ENCODE data around the gene SEC24D. TPM values are rescaled to one million over a fixed set of nuclear protein-coding genes. Genes with fewer than 3 reads are reported as not detected.

SEC24D gene
- total RNA-seq, 1 experiment from 2014 or later = 28.4 TPM

DNA sequence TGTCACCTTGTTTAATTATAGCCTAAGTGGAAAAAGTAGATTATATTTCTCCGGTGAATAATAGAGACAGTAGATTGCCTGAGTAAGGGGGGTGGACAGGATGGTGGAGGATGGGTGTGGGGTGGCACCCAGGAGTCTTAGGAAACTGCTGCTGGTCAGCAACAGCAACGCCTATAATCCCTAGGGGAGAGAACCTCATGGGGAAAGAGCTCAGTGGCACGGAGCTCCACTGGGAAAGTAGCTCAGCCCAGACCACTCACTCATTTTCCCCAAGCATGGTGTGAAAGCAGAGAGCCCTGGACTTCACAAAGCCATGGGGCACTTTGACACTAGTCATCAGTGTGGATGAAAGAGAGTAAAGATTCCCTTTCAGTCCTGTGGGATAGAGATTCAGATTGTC, 119.6 kb downstream of the SEC24D start:
- DNase-seq = no peak
- TF ChIP-seq, protein P1, sequence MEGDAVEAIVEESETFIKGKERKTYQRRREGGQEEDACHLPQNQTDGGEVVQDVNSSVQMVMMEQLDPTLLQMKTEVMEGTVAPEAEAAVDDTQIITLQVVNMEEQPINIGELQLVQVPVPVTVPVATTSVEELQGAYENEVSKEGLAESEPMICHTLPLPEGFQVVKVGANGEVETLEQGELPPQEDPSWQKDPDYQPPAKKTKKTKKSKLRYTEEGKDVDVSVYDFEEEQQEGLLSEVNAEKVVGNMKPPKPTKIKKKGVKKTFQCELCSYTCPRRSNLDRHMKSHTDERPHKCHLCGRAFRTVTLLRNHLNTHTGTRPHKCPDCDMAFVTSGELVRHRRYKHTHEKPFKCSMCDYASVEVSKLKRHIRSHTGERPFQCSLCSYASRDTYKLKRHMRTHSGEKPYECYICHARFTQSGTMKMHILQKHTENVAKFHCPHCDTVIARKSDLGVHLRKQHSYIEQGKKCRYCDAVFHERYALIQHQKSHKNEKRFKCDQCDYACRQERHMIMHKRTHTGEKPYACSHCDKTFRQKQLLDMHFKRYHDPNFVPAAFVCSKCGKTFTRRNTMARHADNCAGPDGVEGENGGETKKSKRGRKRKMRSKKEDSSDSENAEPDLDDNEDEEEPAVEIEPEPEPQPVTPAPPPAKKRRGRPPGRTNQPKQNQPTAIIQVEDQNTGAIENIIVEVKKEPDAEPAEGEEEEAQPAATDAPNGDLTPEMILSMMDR (IDR thresholded peaks at IDR 0.05; ENCODE audit: unreplicated experiment) = no peak
- Mint-ChIP-seq H3K4me1 (ENCODE audit: low read depth, unreplicated experiment) (no peaks in the 10 kb centered on the region), H3K9me3 (ENCODE audit: low read depth, unreplicated experiment) (no peaks in the 10 kb centered on the region), H3K27ac (ENCODE audit: unreplicated experiment) (peak overlapping the region; percentile 12), H3K27me3 (ENCODE audit: unreplicated experiment) (no peaks in the 10 kb centered on the region), H3K36me3 (ENCODE audit: insufficient read depth, unreplicated experiment) (peaks cover 8% of the 10 kb centered on the region), H3K4me3 (ENCODE audit: low read depth, unreplicated experiment) (no peak overlapping the region)
- intact Hi-C loops (cut with micrococcal nuclease; ENCODE audit: unreplicated experiment) = no loop called here
- no TSS peak for BruUV-seq (replicated peaks)
- CTCF ChIA-PET = interaction anchor here (1.0 kb wide), 1 partner anchor 13 kb away, joined by 4 read pairs; no protein-coding TSS in a partner anchor

DNA sequence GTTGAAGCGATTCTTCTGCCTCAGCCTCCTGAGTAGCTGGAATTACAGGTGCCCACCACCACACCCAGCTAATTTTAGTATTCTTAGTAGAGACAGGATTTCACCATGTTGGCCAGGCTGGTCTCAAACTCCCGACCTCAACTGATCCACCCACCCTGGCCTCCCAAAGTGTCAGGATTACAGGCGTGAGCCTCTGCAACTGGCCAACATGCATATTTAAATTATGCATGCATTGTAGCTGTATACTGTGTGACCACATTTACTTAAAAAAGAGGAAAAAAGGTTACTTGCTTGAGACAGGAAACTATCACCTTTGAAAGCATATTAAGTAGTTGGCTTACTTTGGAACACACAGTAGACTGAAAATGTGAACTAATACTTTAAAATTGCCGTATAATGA, 121.2 kb downstream of the SEC24D start:
- H3K36me3 Mint-ChIP-seq (ENCODE audit: insufficient read depth, unreplicated experiment) = peaks cover 12% of the 10 kb centered on the region
- no peak overlapping the region for H3K27ac Mint-ChIP-seq (ENCODE audit: unreplicated experiment)
- no peaks in the 10 kb centered on the region for H3K9me3 Mint-ChIP-seq (ENCODE audit: low read depth, unreplicated experiment)
- DNase-seq = no peak
- H3K27me3 Mint-ChIP-seq (ENCODE audit: unreplicated experiment) = no peaks in the 10 kb centered on the region
- CTCF ChIA-PET = no interaction called here
- TF ChIP-seq, protein P1 (IDR thresholded peaks at IDR 0.05; ENCODE audit: unreplicated experiment) = no peak
- intact Hi-C loops (cut with micrococcal nuclease; ENCODE audit: unreplicated experiment) = no loop called here
- no peak overlapping the region for H3K4me3 Mint-ChIP-seq (ENCODE audit: low read depth, unreplicated experiment)
- no peaks in the 10 kb centered on the region for H3K4me1 Mint-ChIP-seq (ENCODE audit: low read depth, unreplicated experiment)
- BruUV-seq (replicated peaks) = no TSS peak

DNA sequence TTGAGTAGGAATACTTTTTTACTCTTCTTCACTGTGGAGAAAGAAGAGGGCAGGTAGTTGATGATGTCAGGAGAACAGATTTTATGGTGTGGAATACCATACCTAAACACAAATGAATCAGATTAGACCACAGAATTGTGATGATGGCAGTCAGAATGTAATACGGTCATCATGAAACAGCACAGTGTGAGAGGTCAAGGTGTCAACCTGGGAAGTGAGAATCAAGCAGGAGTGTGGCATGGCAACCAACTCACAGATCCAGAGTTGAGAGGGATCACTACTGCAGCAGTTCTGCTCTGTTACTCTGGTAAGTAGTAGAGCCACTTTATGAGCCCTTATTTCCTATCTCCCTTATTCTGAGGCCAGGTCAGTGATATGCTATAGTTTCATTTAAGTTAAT, 123.1 kb downstream of the SEC24D start:
- no TSS peak for BruUV-seq (replicated peaks)
- no peaks in the 10 kb centered on the region for H3K9me3 Mint-ChIP-seq (ENCODE audit: low read depth, unreplicated experiment)
- H3K4me1 Mint-ChIP-seq (ENCODE audit: low read depth, unreplicated experiment) = no peaks in the 10 kb centered on the region
- H3K27ac Mint-ChIP-seq (ENCODE audit: unreplicated experiment) = no peak overlapping the region
- H3K4me3 Mint-ChIP-seq (ENCODE audit: low read depth, unreplicated experiment) = no peak overlapping the region
- TF ChIP-seq, protein P1 (IDR thresholded peaks at IDR 0.05; ENCODE audit: unreplicated experiment) = no peak
- no peaks in the 10 kb centered on the region for H3K27me3 Mint-ChIP-seq (ENCODE audit: unreplicated experiment)
- no peak for DNase-seq
- H3K36me3 Mint-ChIP-seq (ENCODE audit: insufficient read depth, unreplicated experiment) = peaks cover 9% of the 10 kb centered on the region
- intact Hi-C loops (cut with micrococcal nuclease; ENCODE audit: unreplicated experiment) = no loop called here
- CTCF ChIA-PET = no interaction called here

DNA sequence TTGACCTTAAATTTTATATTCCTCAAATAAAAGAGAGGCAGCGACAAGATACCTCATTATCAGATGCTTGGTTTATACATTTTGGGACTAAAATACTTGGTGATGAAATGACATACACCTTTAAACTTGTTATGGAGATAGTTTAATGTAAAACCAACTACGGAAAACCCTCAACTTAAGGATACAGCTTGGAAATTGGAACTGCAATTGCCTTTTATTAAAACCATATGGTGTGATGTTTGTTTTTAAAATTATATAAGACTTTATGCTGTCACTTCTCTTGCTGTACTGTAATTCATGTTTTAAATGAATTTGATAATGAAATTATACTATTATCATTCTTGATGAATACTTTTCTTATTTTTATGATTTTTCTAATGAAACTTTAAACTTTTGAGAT, 124.9 kb downstream of the SEC24D start:
- Mint-ChIP-seq H3K4me3 (ENCODE audit: low read depth, unreplicated experiment) (no peak overlapping the region), H3K4me1 (ENCODE audit: low read depth, unreplicated experiment) (no peaks in the 10 kb centered on the region), H3K36me3 (ENCODE audit: insufficient read depth, unreplicated experiment) (peaks cover 4% of the 10 kb centered on the region), H3K27ac (ENCODE audit: unreplicated experiment) (no peak overlapping the region), H3K9me3 (ENCODE audit: low read depth, unreplicated experiment) (no peaks in the 10 kb centered on the region), H3K27me3 (ENCODE audit: unreplicated experiment) (no peaks in the 10 kb centered on the region)
- TF ChIP-seq, protein P1 (IDR thresholded peaks at IDR 0.05; ENCODE audit: unreplicated experiment) = no peak
- no TSS peak for BruUV-seq (replicated peaks)
- no peak for DNase-seq
- CTCF ChIA-PET = no interaction called here
- intact Hi-C loops (cut with micrococcal nuclease; ENCODE audit: unreplicated experiment) = no loop called here

All from Calu3 (cell line).